HEK293 (cell line): ENCODE results near the gene HIKESHI.

Source experiments
- CTCF ChIA-PET: fragments of 350-600 bp; formaldehyde crosslinking; extraction: SDS; loops from one replicate; lab custom pipeline; 2021; ENCODE audit warnings: antibody characterized with exemption; lab: Yijun Ruan, JAX
- POLR2A ChIA-PET: fragments of 300-600 bp; formaldehyde crosslinking; extraction: SDS; loops from one replicate; lab custom pipeline; 2020; ENCODE audit warnings: antibody characterized with exemption, inconsistent platforms; lab: Yijun Ruan, JAX
- H3K27ac ChIP-seq: fragments of 200-500 bp; sonication (Bioruptor generic); 2 replicates; pipeline ENCODE4 v1.5.1; 2014; ENCODE audit warnings: low read depth, low read length, control low read depth, inconsistent platforms; ENCODE audit errors: extremely low read depth
- H3K36me3 ChIP-seq, 2 experiments: fragments of 200-500 bp in 1 of 2; sonication (Bioruptor generic) in 1 of 2; 1 replicate in 1 of 2; 2 replicates in 1 of 2; pipeline ENCODE4 v1.5.1; 2014 to 2017; ENCODE audit warnings: inconsistent platforms in 2 of 2, low read length in 2 of 2; ENCODE audit not compliant: control insufficient read depth in 2 of 2, insufficient read depth in 1 of 2
- H3K4me1 ChIP-seq: fragments of 200-500 bp; sonication (Bioruptor generic); 2 replicates; pipeline ENCODE4 v1.5.1; 2014; ENCODE audit warnings: mild to moderate bottlenecking, low read length, inconsistent platforms; ENCODE audit not compliant: control insufficient read depth, insufficient read depth
- H3K4me3 ChIP-seq: 2 replicates; pipeline ENCODE4 v1.5.1; 2011; ENCODE audit warnings: low read depth, mild to moderate bottlenecking, control low read depth, low read length, moderate library complexity
- H3K9me3 ChIP-seq: fragments of 200-500 bp; sonication (Bioruptor generic); 2 replicates; pipeline ENCODE4 v1.5.1; 2014; ENCODE audit warnings: low read depth, low read length, inconsistent platforms; ENCODE audit not compliant: control insufficient read depth, insufficient read depth
- AEBP2 ChIP-seq: fragments of 450-650 bp; formaldehyde crosslinking; IDR thresholded peaks from 2 replicates; pipeline ENCODE4 v1.5.1; 2016; ENCODE audit warnings: missing biosample characterization, missing genetic modification characterization, borderline replicate concordance
- HOXC10 ChIP-seq: sonication (generic); formaldehyde crosslinking; IDR thresholded peaks from 2 replicates; pipeline ENCODE4 v1.8.1; 2023; ENCODE audit warnings: mild to moderate bottlenecking, missing genetic modification reagents
- KLF17 ChIP-seq: fragments of 450-650 bp; formaldehyde crosslinking; IDR thresholded peaks from 2 replicates; pipeline ENCODE4 v1.5.1; 2016; ENCODE audit warnings: missing biosample characterization, missing genetic modification characterization
- ZBTB10 ChIP-seq: fragments of 450-650 bp; formaldehyde crosslinking; IDR thresholded peaks from 2 replicates; pipeline ENCODE4 v1.5.1; 2016; ENCODE audit warnings: missing biosample characterization, missing genetic modification characterization
- ZBTB26 ChIP-seq: fragments of 450-650 bp; formaldehyde crosslinking; optimal IDR thresholded peaks from 2 replicates; pipeline ENCODE3; 2016; ENCODE audit warnings: missing biosample characterization, mild to moderate bottlenecking, missing genetic modification characterization
- ZBTB7A ChIP-seq: fragments of 450-650 bp; formaldehyde crosslinking; IDR thresholded peaks from 2 replicates; pipeline ENCODE4 v1.5.1; 2016; ENCODE audit warnings: low read depth, missing biosample characterization, missing genetic modification characterization
- ZNF148 ChIP-seq: fragments of 450-650 bp; formaldehyde crosslinking; IDR thresholded peaks from 2 replicates; pipeline ENCODE4 v1.5.0; 2017; ENCODE audit warnings: missing biosample characterization, missing genetic modification characterization, borderline replicate concordance
- ZNF202 ChIP-seq: fragments of 450-650 bp; formaldehyde crosslinking; IDR thresholded peaks from 2 replicates; pipeline ENCODE4 v1.5.1; 2016; ENCODE audit warnings: missing biosample characterization, missing genetic modification characterization, borderline replicate concordance
- ZNF248 ChIP-seq: fragments of 450-650 bp; formaldehyde crosslinking; IDR thresholded peaks from 2 replicates; pipeline ENCODE4 v1.5.1; 2017; ENCODE audit warnings: missing biosample characterization, missing genetic modification characterization
- ZNF280C ChIP-seq: fragments of 450-650 bp; formaldehyde crosslinking; IDR thresholded peaks from 2 replicates; pipeline ENCODE4 v1.5.1; 2016; ENCODE audit warnings: missing biosample characterization, missing genetic modification characterization
- ZNF354C ChIP-seq: fragments of 450-650 bp; formaldehyde crosslinking; IDR thresholded peaks from 2 replicates; pipeline ENCODE4 v1.5.1; 2016; ENCODE audit warnings: missing biosample characterization, missing genetic modification characterization, low read depth, borderline replicate concordance
- ZNF362 ChIP-seq: fragments of 450-650 bp; formaldehyde crosslinking; IDR thresholded peaks from 2 replicates; pipeline ENCODE4 v1.5.1; 2016; ENCODE audit warnings: missing biosample characterization, missing genetic modification characterization
- ZNF416 ChIP-seq: fragments of 450-650 bp; formaldehyde crosslinking; IDR thresholded peaks from 2 replicates; pipeline ENCODE4 v1.5.1; 2016; ENCODE audit warnings: missing biosample characterization, missing genetic modification characterization
- ZNF544 ChIP-seq: fragments of 450-650 bp; formaldehyde crosslinking; IDR thresholded peaks from 2 replicates; pipeline ENCODE4 v1.5.0; 2017; ENCODE audit warnings: missing biosample characterization, missing genetic modification characterization
- ZNF548 ChIP-seq: fragments of 450-650 bp; formaldehyde crosslinking; IDR thresholded peaks from 2 replicates; pipeline ENCODE4 v1.5.1; 2016; ENCODE audit warnings: missing biosample characterization, missing genetic modification characterization
- ZNF561 ChIP-seq: fragments of 450-650 bp; IDR thresholded peaks from 2 replicates; pipeline ENCODE4 v1.5.1; 2018; ENCODE audit warnings: missing biosample characterization, missing genetic modification characterization, borderline replicate concordance
- ZNF585B ChIP-seq: fragments of 450-650 bp; formaldehyde crosslinking; IDR thresholded peaks from 2 replicates; pipeline ENCODE4 v1.5.1; 2016; ENCODE audit warnings: missing biosample characterization, missing genetic modification characterization
- ZNF596 ChIP-seq: fragments of 450-650 bp; IDR thresholded peaks from 2 replicates; pipeline ENCODE4 v1.5.0; 2018; ENCODE audit warnings: missing biosample characterization, mild to moderate bottlenecking, missing genetic modification characterization, moderate library complexity
- ZNF600 ChIP-seq: fragments of 450-650 bp; formaldehyde crosslinking; IDR thresholded peaks from 2 replicates; pipeline ENCODE4 v1.5.1; 2016; ENCODE audit warnings: missing biosample characterization, missing genetic modification characterization
- ZNF624 ChIP-seq: fragments of 450-650 bp; formaldehyde crosslinking; IDR thresholded peaks from 2 replicates; pipeline ENCODE4 v1.5.1; 2017; ENCODE audit warnings: missing biosample characterization, missing genetic modification characterization
- ZNF843 ChIP-seq: fragments of 450-650 bp; formaldehyde crosslinking; IDR thresholded peaks from 2 replicates; pipeline ENCODE4 v1.5.1; 2016; ENCODE audit warnings: missing biosample characterization, missing genetic modification characterization

Gene HIKESHI

GRCh38 chr11:86261328-86261727 lies 40.7 kb upstream of the HIKESHI start (continued):
- no peak for TF ChIP-seq ZNF280C (tag by site-specific recombination)

- Histone ChIP-seq H3K9me3 (no peaks in the 10 kb centered on the region), H3K36me3 (peaks cover 7 to 59% of the 10 kb centered on the region in 2 experiments; a peak in 2 of 3 replicates), H3K4me3 (no peak overlapping the region), H3K4me1 (no peaks in the 10 kb centered on the region), H3K27ac (no peak overlapping the region)
- TF ChIP-seq ZNF362 (tag by site-specific recombination) (no peak), KLF17 (tag by site-specific recombination) (no peak), ZBTB26 (tag by site-specific recombination) (no peak), ZNF544 (tag by site-specific recombination) (no peak), ZNF548 (no peak), ZNF585B (no peak), ZNF248 (tag by site-specific recombination) (no peak), ZBTB7A (tag by site-specific recombination) (no peak), ZNF416 (tag by site-specific recombination) (no peak), HOXC10 (no peak), ZNF600 (tag by site-specific recombination) (no peak), ZNF561 (tag by site-specific recombination) (no peak), ZNF596 (tag by site-specific recombination) (no peak)
- CTCF ChIA-PET: interaction anchor here (0.7 to 1.2 kb wide), 3 partner anchors 9 to 598 kb away, joined by 3 to 6 read pairs (median 4); partner anchors contain the start of gene CREBZF
- POLR2A ChIA-PET: interaction anchor here (0.6 to 1.7 kb wide), 3 partner anchors 17 to 598 kb away, joined by 3 to 12 read pairs (median 7); partner anchors contain the start of gene CREBZF
Observed at GRCh38 chr11:86262387-86262786, 39.7 kb upstream of the HIKESHI start.

- Histone ChIP-seq H3K4me3 (no peak overlapping the region), H3K36me3 (peaks cover 3 to 62% of the 10 kb centered on the region in 2 experiments; a peak in 1 of 3 replicates), H3K4me1 (no peaks in the 10 kb centered on the region), H3K9me3 (no peaks in the 10 kb centered on the region), H3K27ac (no peak overlapping the region)
- ChIA-PET CTCF (no interaction called here), POLR2A (no interaction called here)
- TF ChIP-seq ZNF843 (tag by site-specific recombination): no peak
- TF ChIP-seq ZBTB10 (tag by site-specific recombination): no peak
- TF ChIP-seq AEBP2: no peak
- no peak for TF ChIP-seq ZNF202 (tag by site-specific recombination)
- TF ChIP-seq ZNF624 (tag by site-specific recombination): no peak
- TF ChIP-seq ZNF354C (tag by site-specific recombination): no peak
- no peak for TF ChIP-seq ZNF148
Observed at GRCh38 chr11:86264649-86265048, 37.4 kb upstream of the HIKESHI start.
